B cell (primary cell): ENCODE measurements around the gene CNTN2. TPM values are rescaled to one million over a fixed set of nuclear protein-coding genes. Genes with fewer than 3 reads are reported as not detected.

Experiments
- ATAC-seq: fragments of 200-7000 bp; cut with Tn5 transposase; one replicate; pipeline ENCODE4 v1.10.0; 2021; ENCODE audit warnings: low read depth, mild to moderate bottlenecking, moderate number of reproducible peaks, moderate library complexity
- CTCF ChIA-PET: fragments of 350-600 bp; sonication (Branson Sonifier 250); formaldehyde crosslinking; loops from one replicate; lab custom pipeline; 2021; ENCODE audit warnings: antibody characterized with exemption, inconsistent platforms; lab: Charles Lee
- POLR2A ChIA-PET: fragments of 350-600 bp; sonication (Branson Sonifier 250); formaldehyde crosslinking; loops from one replicate; lab custom pipeline; 2021; ENCODE audit warnings: antibody characterized with exemption; lab: Charles Lee
- DNase-seq: peaks from one replicate; pipeline ENCODE4 v3.0.0; 2013
- H2AFZ ChIP-seq: 2 replicates; pipeline ENCODE4 v1.6.1; 2012; ENCODE audit warnings: mild to moderate bottlenecking, low read depth, low read length; ENCODE audit not compliant: insufficient read depth, poor library complexity, severe bottlenecking
- H3K27ac ChIP-seq, 2 donors: 1 replicate in 1 of 2; 2 replicates in 1 of 2; pipeline ENCODE4 v1.5.1; 2012 to 2013; ENCODE audit warnings: low read length in 2 of 2, mild to moderate bottlenecking in 2 of 2, moderate library complexity in 1 of 2
- H3K27me3 ChIP-seq, 4 experiments: fragments of 200-600 bp in 1 of 4; sonication (generic) in 1 of 4; replicated peaks in 1 of 4; 1 replicate in 2 of 4; 2 replicates in 2 of 4; pipeline versions ENCODE4 v1.6.1 to v1.7.0; 2013 to 2016; ENCODE audit warnings: low read length in 3 of 4, mild to moderate bottlenecking in 2 of 4, mixed read lengths in 1 of 4, moderate library complexity in 1 of 4; ENCODE audit not compliant: insufficient read depth in 4 of 4, control insufficient read depth in 3 of 4; ENCODE audit errors: control extremely low read depth in 1 of 4
- H3K36me3 ChIP-seq, 2 experiments: replicated peaks in 1 of 2; 1 replicate in 1 of 2; 2 replicates in 1 of 2; pipeline versions ENCODE4 v1.6.1 to v1.7.1; 2013; ENCODE audit warnings: low read length in 1 of 2; ENCODE audit not compliant: insufficient read depth in 2 of 2, control insufficient read depth in 1 of 2; ENCODE audit errors: control extremely low read depth in 1 of 2, extremely low read depth in 1 of 2
- H3K4me1 ChIP-seq, 2 donors: fragments of 200-600 bp in 1 of 2; sonication (generic) in 1 of 2; 1 replicate in 1 of 2; 2 replicates in 1 of 2; pipeline versions ENCODE4 v1.5.1 to v1.6.1; 2013 to 2017; ENCODE audit warnings: low read length in 2 of 2; ENCODE audit not compliant: control insufficient read depth in 2 of 2, insufficient read depth in 2 of 2
- H3K4me2 ChIP-seq: replicated peaks from 2 replicates; pipeline ENCODE3; 2012; ENCODE audit warnings: mild to moderate bottlenecking, low read depth, low read length; ENCODE audit not compliant: poor library complexity, severe bottlenecking
- H3K4me3 ChIP-seq, 5 experiments: fragments of 200-600 bp in 1 of 5; sonication (generic) in 1 of 5; 1 replicate in 3 of 5; 2 replicates in 2 of 5; pipeline versions ENCODE4 v1.5.1 to v1.7.0; 2011 to 2016; ENCODE audit warnings: low read length in 4 of 5, mild to moderate bottlenecking in 4 of 5, low read depth in 2 of 5, control low read depth in 1 of 5, moderate library complexity in 1 of 5; ENCODE audit not compliant: insufficient read depth in 1 of 5; ENCODE audit errors: control extremely low read depth in 1 of 5, extremely low read depth in 1 of 5
- H3K79me2 ChIP-seq: fragments of 200-600 bp; sonication (generic); one replicate; pipeline ENCODE4 v1.6.0; 2016; ENCODE audit warnings: low read length; ENCODE audit not compliant: control insufficient read depth, insufficient read depth
- H3K9ac ChIP-seq: fragments of 200-600 bp; sonication (generic); 2 replicates; pipeline ENCODE4 v1.6.1; 2017; ENCODE audit warnings: mild to moderate bottlenecking, low read length, moderate library complexity
- H3K9me3 ChIP-seq, 3 donors: one replicate each; pipeline versions ENCODE4 v1.6.1 to v1.7.1; 2013; ENCODE audit warnings: low read length in 2 of 3; ENCODE audit not compliant: control insufficient read depth in 2 of 3, insufficient read depth in 1 of 3; ENCODE audit errors: control extremely low read depth in 1 of 3
- H4K20me1 ChIP-seq: 2 replicates; pipeline ENCODE4 v1.6.0; 2012; ENCODE audit warnings: mild to moderate bottlenecking, low read length; ENCODE audit not compliant: insufficient read depth, control insufficient read depth, poor library complexity, severe bottlenecking
- H3K27ac Mint-ChIP-seq: one replicate; pipeline ENCODE4 v1.8.0; 2021; ENCODE audit warnings: mixed read lengths
- H3K27me3 Mint-ChIP-seq: one replicate; pipeline ENCODE4 v1.8.0; 2021; ENCODE audit warnings: mixed read lengths
- H3K4me1 Mint-ChIP-seq: one replicate; pipeline ENCODE4 v1.8.0; 2021; ENCODE audit warnings: mixed read lengths
- H3K4me3 Mint-ChIP-seq: one replicate; pipeline ENCODE4 v1.8.0; 2021; ENCODE audit warnings: mixed read lengths
- H3K9me3 Mint-ChIP-seq: one replicate; pipeline ENCODE4 v1.8.0; 2022; ENCODE audit warnings: mixed read lengths; ENCODE audit not compliant: insufficient read depth
- EZH2 ChIP-seq: IDR thresholded peaks from 2 replicates; pipeline ENCODE4 v1.6.1; 2012; ENCODE audit warnings: borderline replicate concordance, low read depth, mild to moderate bottlenecking, moderate library complexity, low read length; ENCODE audit not compliant: insufficient read depth, poor library complexity, severe bottlenecking
- WGBS: methylation state at CpG from one replicate; pipeline ENCODE4 v1.1.5; 2013; ENCODE audit warnings: missing lambda C conversion rate; ENCODE audit not compliant: insufficient coverage; 5-methylcytosine and 5-hydroxymethylcytosine counted together
- intact Hi-C: fragments of 100-400 bp; cut with micrococcal nuclease; formaldehyde crosslinking; loops from one replicate; pipeline ENCODE4 v1.10.0; 2022
- polyA plus RNA-seq: library from polyadenylated mRNA; depleted of rRNA; stranded (reverse); fragments of >200 nt; gene quantifications from 2 replicates; pipeline ENCODE4 v1.2.3, GENCODE V29; 2012
- total RNA-seq, 2 donors: library from RNA; stranded (reverse); fragments of 120-200 nt in 1 of 2; gene quantifications; 1 replicate in 1 of 2; 2 replicates in 1 of 2; pipeline versions ENCODE4 v1.2.3 to v1.2.4, GENCODE V29; 2013 to 2022
- TF ChIP-seq, protein P1 (sequence below): fragments of 200-600 bp; IDR thresholded peaks from one replicate; pipeline ENCODE4 v1.8.0; 2022; ENCODE audit warnings: antibody characterized with exemption, mild to moderate bottlenecking

Gene CNTN2
- total and polyA plus RNA-seq, 2 donors (not counting 1 experiment from before 2014, with no cell fraction given), result not detected

DNA sequence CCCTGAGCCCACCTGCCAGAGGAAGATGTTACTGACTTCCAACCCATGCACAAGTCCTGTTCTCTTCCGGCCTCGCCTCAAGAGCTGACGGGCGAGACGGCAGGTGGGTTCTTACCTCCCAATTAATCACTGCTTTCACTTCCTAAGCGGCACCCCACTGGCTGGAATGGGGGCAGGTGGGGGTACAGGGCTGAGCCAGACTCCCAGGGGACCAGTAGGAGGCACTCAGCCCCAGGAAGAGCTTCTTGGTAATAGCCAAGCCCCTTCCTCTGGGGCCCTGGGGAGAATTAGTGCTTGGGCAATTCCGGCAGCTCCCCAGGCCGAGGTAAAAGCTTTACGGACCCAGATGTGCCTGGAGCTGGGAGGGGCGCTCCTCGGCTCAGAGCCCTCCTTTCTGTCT is 9.7 kb downstream of the CNTN2 start:
- peaks cover 0 to 4% (median 0%) of the 10 kb centered on the region in 4 experiments for H3K27me3 ChIP-seq
- peaks cover 15% of the 10 kb centered on the region for H3K27me3 Mint-ChIP-seq
- H3K79me2 ChIP-seq, result no peaks in the 10 kb centered on the region
- CTCF ChIA-PET, result interaction anchor here (1.1 to 1.3 kb wide), 3 partner anchors 9 to 203 kb away, joined by 3 to 6 read pairs (median 5); no protein-coding TSS in a partner anchor
- no peak overlapping the region for H3K9ac ChIP-seq
- H3K27ac ChIP-seq, result no peak overlapping the region
- H3K36me3 ChIP-seq, result no peaks in the 10 kb centered on the region
- intact Hi-C loops, result no loop called here
- DNase-seq, result no peak
- TF ChIP-seq, protein P1, sequence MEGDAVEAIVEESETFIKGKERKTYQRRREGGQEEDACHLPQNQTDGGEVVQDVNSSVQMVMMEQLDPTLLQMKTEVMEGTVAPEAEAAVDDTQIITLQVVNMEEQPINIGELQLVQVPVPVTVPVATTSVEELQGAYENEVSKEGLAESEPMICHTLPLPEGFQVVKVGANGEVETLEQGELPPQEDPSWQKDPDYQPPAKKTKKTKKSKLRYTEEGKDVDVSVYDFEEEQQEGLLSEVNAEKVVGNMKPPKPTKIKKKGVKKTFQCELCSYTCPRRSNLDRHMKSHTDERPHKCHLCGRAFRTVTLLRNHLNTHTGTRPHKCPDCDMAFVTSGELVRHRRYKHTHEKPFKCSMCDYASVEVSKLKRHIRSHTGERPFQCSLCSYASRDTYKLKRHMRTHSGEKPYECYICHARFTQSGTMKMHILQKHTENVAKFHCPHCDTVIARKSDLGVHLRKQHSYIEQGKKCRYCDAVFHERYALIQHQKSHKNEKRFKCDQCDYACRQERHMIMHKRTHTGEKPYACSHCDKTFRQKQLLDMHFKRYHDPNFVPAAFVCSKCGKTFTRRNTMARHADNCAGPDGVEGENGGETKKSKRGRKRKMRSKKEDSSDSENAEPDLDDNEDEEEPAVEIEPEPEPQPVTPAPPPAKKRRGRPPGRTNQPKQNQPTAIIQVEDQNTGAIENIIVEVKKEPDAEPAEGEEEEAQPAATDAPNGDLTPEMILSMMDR, result no peak
- TF ChIP-seq EZH2, result no peak
- H3K4me1 ChIP-seq, result no peaks in the 10 kb centered on the region
- 94% methylated on average over 5 of the region's 11 CpGs for WGBS
- no peaks in the 10 kb centered on the region for H3K9me3 ChIP-seq
- ATAC-seq, result no peak
- no peak overlapping the region for H3K4me3 ChIP-seq
- H3K4me3 Mint-ChIP-seq, result no peak overlapping the region
- no peak overlapping the region for H2AFZ ChIP-seq
- no peak overlapping the region for H3K27ac Mint-ChIP-seq
- POLR2A ChIA-PET, result no interaction called here
- no peaks in the 10 kb centered on the region for H3K9me3 Mint-ChIP-seq
- H3K4me1 Mint-ChIP-seq, result no peaks in the 10 kb centered on the region
- no peaks in the 10 kb centered on the region for H4K20me1 ChIP-seq
- H3K4me2 ChIP-seq, result no peak overlapping the region

DNA sequence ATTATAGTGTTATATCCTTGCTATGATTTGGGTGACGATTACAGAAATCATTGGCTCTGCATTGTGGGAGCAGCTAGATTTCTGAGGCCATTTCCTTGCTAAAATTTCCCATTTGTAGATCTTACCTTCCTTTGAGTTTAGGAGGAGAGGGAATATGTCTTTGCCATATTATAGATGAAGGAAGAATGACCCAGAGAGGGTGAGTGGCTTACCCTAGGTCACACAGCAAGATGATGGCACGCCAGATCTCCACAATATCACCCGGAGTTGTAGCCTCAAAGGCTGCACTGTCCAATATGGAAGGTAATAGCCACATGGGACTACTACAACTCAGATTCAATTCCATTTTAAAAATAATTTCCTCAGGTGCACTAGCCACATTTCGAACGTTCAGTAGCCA is 10.3 kb downstream of the CNTN2 start:
- no peak overlapping the region for H3K4me3 Mint-ChIP-seq
- H2AFZ ChIP-seq, result no peak overlapping the region
- no peaks in the 10 kb centered on the region for H3K9me3 Mint-ChIP-seq
- ATAC-seq (no peak), DNase-seq (no peak)
- ChIA-PET CTCF (interaction anchor here (1.1 to 1.3 kb wide), 3 partner anchors 8 to 203 kb away, joined by 3 to 6 read pairs (median 5); no protein-coding TSS in a partner anchor), POLR2A (no interaction called here)
- H3K27ac Mint-ChIP-seq, result no peak overlapping the region
- intact Hi-C loops, result no loop called here
- H3K27ac ChIP-seq, result no peak overlapping the region
- peaks cover 11% of the 10 kb centered on the region for H3K27me3 Mint-ChIP-seq
- H3K79me2 ChIP-seq, result no peaks in the 10 kb centered on the region
- TF ChIP-seq, protein P1, result no peak
- no peak for TF ChIP-seq EZH2
- no peaks in the 10 kb centered on the region for H3K4me1 ChIP-seq
- no peak overlapping the region for H3K4me3 ChIP-seq
- H3K4me1 Mint-ChIP-seq, result no peaks in the 10 kb centered on the region
- H3K9ac ChIP-seq, result no peak overlapping the region
- no peaks in the 10 kb centered on the region for H3K9me3 ChIP-seq
- H4K20me1 ChIP-seq, result no peaks in the 10 kb centered on the region
- 85% methylated on average over 2 of the region's 5 CpGs for WGBS
- peaks cover 0 to 4% (median 0%) of the 10 kb centered on the region in 4 experiments for H3K27me3 ChIP-seq
- no peak overlapping the region for H3K4me2 ChIP-seq
- no peaks in the 10 kb centered on the region for H3K36me3 ChIP-seq
